Eye (tissue), 1 donor: ENCODE measurements around the gene ZNF48.
A peak's percentile ranks its signal among the peaks of the same experiment; 100 is the strongest.
"Not testable (repeated sequence)": the region's sequence is repeated elsewhere in the genome, so short reads cannot be mapped to it uniquely, and the experiment has no call there.

Experiments used
- DNase-seq: peaks from one replicate; pipeline ENCODE4 v3.0.0-alpha.2; 2015

The ZNF48 gene

GRCh38 chr16:30378236-30379157 is 16.7 kb upstream of the ZNF48 start:
- peak; percentile 99 for DNase-seq

DNA sequence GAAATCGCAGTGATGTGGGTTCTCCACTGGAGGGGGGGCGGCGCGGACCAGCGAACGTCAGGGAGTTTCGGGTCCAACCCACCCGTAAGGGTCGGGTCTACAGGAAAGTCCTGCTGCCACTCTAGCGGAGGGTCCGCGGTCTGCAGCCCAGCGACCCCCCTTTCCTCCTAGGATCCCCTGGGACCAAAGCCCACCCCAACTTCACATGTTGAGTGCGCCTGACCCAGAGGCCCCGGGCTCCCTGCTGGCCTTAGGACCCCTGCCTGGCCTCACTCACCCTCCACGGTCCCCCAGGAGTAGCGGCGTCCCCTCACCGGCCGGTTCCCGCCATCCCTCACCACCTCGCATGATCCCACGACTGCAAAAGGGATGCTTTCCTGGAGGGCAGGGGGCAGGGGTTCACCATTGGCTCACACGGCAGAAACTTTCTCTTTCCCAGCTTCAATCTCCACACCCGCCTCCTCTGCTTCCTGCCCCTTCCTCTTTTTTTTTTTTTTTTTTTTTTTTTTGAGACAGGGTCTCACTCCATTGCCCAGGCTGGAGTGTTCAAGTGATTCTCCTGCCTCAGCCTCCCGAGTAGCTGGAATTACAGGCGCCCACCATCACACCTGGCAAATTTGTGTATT is 15.9 kb upstream of the ZNF48 start:
- DNase-seq, result no peak

DNA sequence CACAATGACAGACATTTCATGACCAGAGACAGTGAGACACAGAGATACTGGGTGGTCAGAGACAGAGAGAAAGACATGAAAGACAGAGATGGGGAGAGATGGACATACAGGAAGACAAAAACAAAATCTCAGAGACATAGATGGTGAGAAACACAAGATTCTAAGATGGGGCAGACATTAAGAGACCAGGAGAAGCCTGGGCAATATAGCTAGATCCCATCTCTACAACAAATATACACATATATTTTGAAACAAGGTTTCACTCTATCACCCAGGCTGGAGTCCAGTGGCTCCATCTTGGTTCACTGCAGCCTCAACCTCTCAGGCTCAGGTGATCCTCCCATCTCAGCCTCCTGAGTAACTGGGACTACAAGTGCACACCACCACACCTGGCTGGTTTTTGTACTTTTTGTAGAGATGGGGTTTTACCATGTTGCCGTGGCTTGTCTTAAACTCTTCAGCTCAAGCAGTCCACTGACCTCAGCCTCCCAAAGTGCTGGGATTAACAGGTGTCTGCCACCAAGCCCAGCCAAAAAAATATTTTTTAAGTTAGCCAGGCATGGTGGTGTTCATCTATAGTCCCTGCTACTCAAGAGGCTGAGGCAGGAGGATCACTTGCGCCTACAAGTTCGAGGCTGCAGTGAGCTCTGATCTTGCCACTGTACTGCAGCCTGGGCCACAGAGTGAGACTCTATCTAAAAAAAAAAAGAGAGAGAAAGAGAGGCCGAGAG is 15.0 kb upstream of the ZNF48 start:
- DNase-seq, result no peak

- peak; percentile 19 for DNase-seq
These were observed 14.4 kb upstream of the ZNF48 start for GRCh38 chr16:30380803-30381208.

- DNase-seq, result peak; percentile 12
These were observed 13.8 kb upstream of the ZNF48 start for GRCh38 chr16:30381291-30382041.

- no peak for DNase-seq
These were observed 12.9 kb upstream of the ZNF48 start, which contains the start of gene SEPTIN1 for GRCh38 chr16:30382111-30382881. TSS of gene SEPTIN1 (minus strand) at chr16:30382561. CDS start at chr16:30382542, 19 bp downstream.

DNA sequence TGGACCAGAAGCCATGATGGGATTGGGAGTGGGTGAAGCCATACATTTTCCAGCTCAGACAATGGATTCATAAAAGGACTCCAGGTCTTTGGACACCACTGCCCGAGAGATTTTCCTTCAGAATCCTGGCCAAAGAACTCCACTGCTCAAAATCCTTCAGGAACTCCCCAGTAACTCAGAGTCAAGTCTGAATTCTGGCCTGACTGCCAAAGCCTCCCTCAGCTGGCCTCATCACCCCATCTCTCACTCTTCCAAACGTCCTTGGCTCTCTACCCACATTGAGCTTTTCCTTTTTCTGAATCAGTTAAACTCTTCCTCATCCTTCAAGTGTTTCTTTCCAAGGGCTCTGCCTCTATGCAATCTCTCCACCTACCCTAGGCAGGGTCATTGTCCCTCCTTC is 11.7 kb upstream of the ZNF48 start:
- DNase-seq, result no peak

GRCh38 chr16:30394592-30395154 is 547 bp upstream of the ZNF48 start:
- peak; percentile 87 for DNase-seq

DNA sequence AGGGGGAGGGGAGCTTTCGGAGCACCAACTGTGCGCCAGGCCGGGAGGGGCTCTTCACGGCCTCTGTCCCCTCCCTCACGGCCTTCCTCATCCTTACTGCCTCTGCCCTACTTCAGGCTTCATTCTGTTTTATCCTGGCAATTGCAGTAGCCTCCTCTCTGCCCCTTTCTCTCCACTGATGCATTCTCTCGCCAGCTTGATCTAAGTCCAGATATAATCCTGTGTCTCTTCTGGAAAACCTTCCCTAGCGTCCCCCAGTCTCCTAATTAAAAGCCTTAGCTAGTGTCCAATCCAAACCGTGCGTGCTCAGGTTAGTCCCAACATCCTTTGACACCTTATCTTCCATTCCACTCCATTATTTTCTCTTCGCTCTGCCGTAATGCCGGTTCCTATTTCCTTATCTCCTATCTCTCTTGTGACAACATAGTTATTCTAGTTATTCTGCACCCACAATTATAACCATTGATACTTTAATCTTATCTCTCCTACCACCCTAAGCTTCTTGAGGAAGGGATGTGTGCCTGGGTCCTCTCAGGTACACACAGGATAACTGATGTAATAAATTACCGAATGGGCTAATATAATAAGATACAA is 869 bp downstream of the ZNF48 start:
- peak; percentile 69 for DNase-seq

DNA sequence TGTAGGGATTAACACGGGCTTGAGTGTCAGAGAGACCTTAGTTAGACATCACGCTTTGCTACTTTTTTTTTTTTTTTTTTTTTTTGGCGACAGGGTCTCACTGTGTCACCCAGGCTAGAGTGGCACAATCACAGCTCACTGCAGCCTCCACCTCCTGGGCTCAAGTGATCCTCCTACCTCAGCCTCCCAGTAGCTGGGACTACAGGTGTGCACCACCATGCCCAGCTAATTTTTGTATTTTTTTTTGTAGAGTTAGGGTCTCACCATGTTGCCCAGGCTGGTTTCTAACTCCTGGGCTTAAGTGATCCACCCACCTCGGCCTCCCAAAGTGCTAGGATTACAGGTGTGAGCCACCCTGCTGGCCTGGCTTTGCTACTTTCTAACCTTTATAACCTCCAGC is 1.4 kb downstream of the ZNF48 start:
- DNase-seq, result not testable (repeated sequence)

DNA sequence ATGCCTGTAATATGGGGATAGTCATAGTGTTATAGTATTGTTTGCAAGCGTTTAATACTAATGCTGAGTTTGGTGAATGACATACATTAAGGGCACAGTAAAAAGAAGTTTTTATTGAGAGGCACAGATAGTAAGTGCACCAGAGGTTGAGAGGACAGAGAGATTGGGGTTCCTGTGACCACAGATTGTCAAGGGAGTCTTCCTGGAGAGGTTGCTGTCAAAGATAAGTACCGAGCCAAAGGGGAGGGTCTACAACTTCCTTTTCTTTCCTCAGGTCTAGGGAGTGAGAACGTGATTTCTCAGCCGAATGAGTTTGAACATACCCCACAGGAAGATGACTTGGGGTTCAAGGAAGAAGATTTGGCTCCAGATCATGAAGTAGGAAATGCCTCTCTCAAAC is 1.8 kb downstream of the ZNF48 start:
- DNase-seq, result no peak

DNA sequence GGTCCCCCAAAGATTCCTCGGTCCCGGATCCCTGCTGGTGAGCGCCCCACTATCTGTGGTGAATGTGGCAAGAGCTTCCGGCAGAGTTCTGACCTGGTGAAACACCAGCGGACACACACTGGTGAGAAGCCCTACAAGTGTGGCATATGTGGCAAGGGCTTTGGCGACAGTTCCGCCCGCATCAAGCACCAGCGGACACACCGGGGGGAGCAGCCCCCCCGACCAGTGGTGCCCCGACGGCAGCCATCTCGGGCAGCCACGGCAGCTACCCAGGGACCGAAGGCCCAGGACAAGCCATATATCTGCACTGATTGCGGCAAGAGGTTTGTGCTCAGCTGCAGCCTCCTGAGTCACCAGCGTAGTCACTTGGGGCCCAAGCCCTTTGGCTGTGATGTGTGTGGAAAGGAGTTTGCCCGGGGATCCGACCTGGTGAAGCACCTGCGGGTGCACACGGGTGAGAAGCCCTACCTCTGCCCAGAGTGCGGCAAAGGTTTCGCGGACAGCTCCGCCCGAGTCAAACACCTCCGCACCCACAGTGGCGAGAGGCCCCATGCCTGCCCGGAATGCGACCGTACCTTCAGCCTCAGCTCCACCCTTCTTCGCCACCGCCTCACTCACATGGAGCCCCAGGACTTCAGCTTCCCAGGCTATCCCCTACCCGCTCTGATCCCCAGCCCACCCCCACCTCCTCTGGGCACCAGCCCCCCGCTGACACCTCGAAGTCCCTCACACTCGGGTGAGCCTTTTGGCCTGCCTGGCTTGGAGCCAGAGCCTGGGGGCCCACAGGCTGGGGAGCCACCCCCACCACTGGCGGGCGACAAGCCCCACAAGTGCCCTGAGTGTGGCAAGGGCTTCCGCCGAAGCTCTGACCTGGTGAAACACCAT is 2.8 kb downstream of the ZNF48 start:
- DNase-seq, result no peak

DNA sequence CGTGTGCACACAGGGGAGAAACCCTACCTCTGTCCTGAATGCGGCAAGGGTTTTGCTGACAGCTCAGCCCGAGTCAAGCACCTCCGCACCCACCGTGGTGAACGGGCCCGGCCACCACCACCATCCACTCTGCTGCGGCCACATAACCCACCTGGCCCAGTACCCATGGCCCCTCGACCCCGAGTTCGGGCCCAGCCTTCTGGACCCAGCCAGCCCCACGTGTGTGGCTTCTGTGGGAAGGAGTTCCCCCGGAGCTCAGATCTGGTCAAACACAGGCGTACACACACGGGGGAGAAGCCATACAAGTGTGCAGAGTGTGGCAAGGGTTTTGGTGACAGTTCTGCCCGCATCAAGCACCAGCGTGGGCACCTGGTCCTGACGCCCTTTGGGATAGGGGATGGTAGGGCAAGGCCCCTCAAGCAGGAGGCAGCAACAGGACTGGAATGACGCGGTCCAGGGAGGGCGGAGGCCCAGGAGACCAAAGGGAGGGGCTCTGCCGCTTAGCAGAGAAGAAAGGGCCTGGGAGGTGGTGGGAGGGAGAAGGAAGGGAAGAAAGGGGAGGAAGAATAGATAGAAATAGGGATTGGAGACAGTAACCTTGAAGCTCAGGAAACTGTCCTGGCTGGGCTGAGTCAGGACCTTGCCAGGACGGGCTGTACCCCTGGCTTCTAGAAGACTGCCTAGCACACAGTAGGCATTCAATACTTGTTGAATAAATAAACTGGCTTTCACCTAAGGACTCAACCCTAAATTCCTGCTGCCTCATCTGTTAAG is 3.6 kb downstream of the ZNF48 start:
- DNase-seq, result no peak

DNA sequence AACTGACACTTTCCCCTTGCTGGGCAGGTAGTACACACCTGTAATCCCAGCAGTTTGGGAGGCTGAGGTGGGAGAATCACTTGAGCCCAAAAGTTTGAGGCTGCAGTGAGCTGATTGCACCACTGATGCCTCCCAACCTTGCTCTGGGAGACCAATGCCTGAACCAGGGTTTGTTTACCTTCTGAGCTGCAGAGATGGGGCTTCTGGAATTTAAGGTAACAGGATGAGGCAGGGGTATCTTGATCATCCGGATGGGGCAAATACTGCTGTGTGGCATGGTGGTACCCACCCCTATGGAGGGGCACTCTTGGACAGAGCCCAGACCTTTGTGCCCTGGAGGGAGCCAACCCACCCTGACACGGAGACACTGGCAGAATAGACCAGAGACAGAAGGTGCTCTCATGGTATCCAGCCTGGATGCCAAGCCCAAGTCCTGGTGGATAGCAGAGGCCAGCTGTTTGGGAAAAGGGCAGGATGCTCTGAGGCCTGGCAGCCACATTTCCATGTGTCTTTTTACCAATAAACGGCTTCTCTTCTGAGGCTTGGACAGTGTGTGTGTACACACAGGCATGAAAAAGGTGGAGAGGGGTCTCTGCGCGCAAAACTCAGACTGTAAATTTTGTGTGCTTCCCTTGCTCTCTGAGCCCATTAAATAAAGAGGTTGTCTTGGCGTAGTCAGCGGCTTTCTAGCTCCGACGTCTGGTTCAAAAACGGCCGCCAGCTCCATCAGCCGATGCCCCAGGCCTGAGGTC is 4.4 kb downstream of the ZNF48 start:
- DNase-seq, result no peak

DNA sequence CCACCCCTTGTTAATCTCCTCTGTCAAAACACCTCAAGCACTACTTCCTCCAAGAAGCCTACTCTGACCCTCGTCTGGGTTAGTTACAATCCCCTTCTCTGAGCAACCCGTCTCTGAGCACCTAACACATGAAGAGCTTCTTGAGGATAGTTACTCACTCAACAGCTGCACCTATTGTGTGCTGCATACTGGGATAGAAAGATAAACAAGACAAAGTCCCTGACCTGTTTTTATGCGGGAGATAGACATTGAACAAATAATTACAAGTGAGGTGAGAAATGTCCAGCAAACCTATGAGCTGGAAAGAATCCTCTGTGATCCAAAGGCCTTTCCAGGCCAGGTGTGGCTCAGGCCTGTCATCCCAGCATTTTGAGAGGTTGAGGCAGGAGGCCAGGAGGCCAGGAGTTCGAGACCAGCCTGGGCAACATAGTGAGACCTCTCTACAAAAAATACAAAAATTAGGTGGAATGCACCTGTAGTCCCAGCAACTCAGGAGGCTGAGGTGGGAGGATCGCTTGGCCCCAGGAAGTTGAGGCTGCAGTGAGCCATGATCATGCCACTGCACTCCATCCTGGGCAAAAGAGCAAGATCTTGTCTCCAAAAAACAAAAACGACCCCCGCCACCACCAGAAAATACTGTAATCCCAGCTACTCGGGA is 6.7 kb downstream of the ZNF48 start:
- DNase-seq, result no peak

GRCh38 chr16:30406795-30407101 is 11.5 kb downstream of the ZNF48 start:
- DNase-seq, result no peak

DNA sequence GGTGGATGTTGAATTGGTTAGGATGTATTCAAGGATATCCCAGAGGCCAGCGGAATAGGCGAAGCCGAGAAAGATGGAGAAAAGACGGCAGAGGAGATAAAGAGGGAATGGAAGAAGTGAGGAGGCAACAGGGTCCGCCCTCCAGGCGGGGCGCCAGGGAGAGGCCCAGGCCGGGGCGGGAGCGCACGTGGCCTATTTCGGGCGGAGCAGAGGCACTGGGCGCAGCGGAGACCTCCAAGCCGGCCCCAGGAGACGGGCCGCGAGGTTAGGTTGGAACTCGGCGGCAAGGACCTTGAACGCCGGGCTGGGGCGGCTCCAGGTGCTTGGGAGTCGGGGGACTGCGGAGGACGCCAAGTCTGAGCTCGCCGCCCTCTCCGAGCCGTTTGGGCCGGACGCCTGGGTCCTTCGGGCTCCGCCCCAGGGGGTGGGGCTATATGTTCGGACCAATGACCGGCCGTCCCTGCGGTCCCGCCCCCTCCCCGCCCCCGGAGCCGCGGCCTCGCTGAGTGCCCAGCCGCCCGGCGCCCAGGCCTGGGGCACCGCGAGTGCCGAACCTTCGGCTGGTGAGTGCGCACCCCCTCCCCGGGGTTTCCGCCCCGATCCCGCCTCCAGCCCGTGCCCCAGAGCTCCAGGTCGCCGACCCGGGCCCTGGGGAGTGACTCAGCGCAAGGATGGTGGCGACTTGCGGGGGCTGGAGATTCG is 12.0 kb downstream of the ZNF48 start, which contains the start of gene ZNF771:
Gene ZNF771, plus strand, starts transcription at position 505 of the 702 bp plus-strand sequence. CDS start 448 bp downstream, outside the sequence.
- DNase-seq, result peak; percentile 96
